Gastrocnemius medialis (tissue), 4 donors: Measurements from ENCODE around the gene RHEB.

Experiments
- POLR2A ChIP-seq, 2 donors: fragments of 450-650 bp; IDR thresholded peaks; one replicate each; pipeline ENCODE4 v1.6.1; 2017; ENCODE audit warnings: antibody characterized with exemption in 2 of 2, mild to moderate bottlenecking in 2 of 2, moderate library complexity in 2 of 2
- TF ChIP-seq, protein P1 (sequence below), 5 experiments: fragments of 450-650 bp in 3 of 5; fragments of 200-600 bp in 2 of 5; sonication (generic) in 2 of 5; IDR thresholded peaks in 4 of 5; conservative IDR thresholded peaks in 1 of 5; 1 replicate in 4 of 5; 2 replicates in 1 of 5; pipeline ENCODE4 v1.5.1; 2016 to 2019; ENCODE audit warnings: antibody characterized with exemption in 5 of 5, mild to moderate bottlenecking in 3 of 5, moderate library complexity in 3 of 5

DNA sequence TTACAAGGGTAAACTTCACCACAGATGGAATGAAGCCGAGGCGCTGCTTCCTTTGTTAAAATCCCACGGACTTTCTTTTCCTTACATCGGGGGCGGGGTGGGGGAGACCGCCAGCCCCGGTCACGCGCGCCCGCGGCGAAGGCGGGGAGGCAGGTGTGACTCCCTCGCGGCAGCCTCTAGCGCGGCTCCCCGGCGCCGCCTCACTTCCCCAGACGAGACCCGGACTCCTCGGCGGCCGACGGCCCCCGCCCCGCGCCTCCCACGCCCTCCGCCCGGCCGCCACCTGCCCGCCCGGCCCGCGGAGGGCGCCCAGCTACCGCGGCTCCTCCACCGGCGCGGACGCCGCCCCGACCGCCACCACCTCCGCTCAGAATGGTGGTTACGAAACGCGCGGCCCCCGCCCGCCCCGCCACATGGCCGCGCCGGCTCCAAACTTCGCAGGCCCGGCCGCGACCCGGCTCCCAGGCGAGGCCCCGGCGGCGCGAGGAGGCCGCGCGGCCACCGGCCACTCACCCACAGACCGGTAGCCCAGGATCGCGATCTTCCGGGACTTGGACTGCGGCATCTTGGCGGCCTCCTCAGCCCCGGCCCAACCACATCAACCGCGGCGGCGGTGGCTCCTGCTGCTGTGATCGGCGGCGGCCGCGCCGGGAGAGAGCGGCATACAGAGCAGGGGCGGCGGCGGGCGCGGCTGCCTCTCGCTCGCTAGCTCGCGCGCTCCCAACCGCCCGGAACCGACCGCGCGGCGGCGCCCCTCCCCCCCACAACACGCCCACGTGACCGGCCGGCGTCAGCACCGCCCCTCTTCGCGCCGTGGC is 539 bp downstream of the RHEB start:
- TF ChIP-seq POLR2A (IDR thresholded peaks at IDR 0.05), result peak; percentile 87 to 90
- TF ChIP-seq, protein P1, sequence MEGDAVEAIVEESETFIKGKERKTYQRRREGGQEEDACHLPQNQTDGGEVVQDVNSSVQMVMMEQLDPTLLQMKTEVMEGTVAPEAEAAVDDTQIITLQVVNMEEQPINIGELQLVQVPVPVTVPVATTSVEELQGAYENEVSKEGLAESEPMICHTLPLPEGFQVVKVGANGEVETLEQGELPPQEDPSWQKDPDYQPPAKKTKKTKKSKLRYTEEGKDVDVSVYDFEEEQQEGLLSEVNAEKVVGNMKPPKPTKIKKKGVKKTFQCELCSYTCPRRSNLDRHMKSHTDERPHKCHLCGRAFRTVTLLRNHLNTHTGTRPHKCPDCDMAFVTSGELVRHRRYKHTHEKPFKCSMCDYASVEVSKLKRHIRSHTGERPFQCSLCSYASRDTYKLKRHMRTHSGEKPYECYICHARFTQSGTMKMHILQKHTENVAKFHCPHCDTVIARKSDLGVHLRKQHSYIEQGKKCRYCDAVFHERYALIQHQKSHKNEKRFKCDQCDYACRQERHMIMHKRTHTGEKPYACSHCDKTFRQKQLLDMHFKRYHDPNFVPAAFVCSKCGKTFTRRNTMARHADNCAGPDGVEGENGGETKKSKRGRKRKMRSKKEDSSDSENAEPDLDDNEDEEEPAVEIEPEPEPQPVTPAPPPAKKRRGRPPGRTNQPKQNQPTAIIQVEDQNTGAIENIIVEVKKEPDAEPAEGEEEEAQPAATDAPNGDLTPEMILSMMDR (IDR thresholded peaks at IDR 0.05 in 4 of 5, conservative IDR thresholded peaks at IDR 0.05 in 1 of 5), result peak in 3 of 5 experiments; percentile 18 to 23 (median 19)
